ENCODE measurements around the gene CNST.

Gene CNST

GRCh38 chr1:246566128-246566812 lies at the start of gene CNST, which contains the start of gene TFB2M:
Gene CNST, plus strand, starts transcription at chr1:246566456. Its CDS starts 25,107 bp downstream, at chr1:246591563.
Gene TFB2M, minus strand, starts transcription at chr1:246566261. Its CDS starts 123 bp downstream, at chr1:246566138.
- peak; percentile 97 for DNase-seq

- DNase-seq, result no peak
These were observed 48.9 kb upstream of the CNST start for GRCh38 chr1:246517391-246517790.

- no peak for DNase-seq
These were observed 47.6 kb upstream of the CNST start for GRCh38 chr1:246518456-246519205.

GRCh38 chr1:246519514-246519913 lies 46.7 kb upstream of the CNST start:
- DNase-seq, result no peak

- DNase-seq, result no peak
These were observed 39.9 kb upstream of the CNST start for GRCh38 chr1:246526380-246526779.

- no peak for DNase-seq
These were observed 39.3 kb upstream of the CNST start for GRCh38 chr1:246526915-246527314.

GRCh38 chr1:246527402-246528088 lies 38.7 kb upstream of the CNST start:
- DNase-seq, result no peak

- DNase-seq, result no peak
These were observed 37.1 kb upstream of the CNST start for GRCh38 chr1:246528933-246529731.

- no peak for DNase-seq
These were observed 35.8 kb upstream of the CNST start for GRCh38 chr1:246530482-246530881.

- no peak for DNase-seq
These were observed 33.7 kb upstream of the CNST start for GRCh38 chr1:246532519-246532918.

- no peak for DNase-seq
These were observed 32.8 kb upstream of the CNST start for GRCh38 chr1:246533371-246533905.

GRCh38 chr1:246534114-246534513 lies 32.1 kb upstream of the CNST start:
- no peak for DNase-seq

- no peak for DNase-seq
These were observed 28.8 kb upstream of the CNST start for GRCh38 chr1:246537441-246537840.

- DNase-seq, result no peak
These were observed 28.4 kb upstream of the CNST start for GRCh38 chr1:246537887-246538286.

GRCh38 chr1:246540738-246541491 lies 25.3 kb upstream of the CNST start:
- DNase-seq, result no peak

- no peak for DNase-seq
These were observed 22.3 kb upstream of the CNST start for GRCh38 chr1:246544001-246544400.

GRCh38 chr1:246549665-246550064 lies 16.6 kb upstream of the CNST start:
- no peak for DNase-seq

- DNase-seq, result no peak
These were observed 15.9 kb upstream of the CNST start for GRCh38 chr1:246550402-246550801.

GRCh38 chr1:246552110-246552509 lies 14.1 kb upstream of the CNST start:
- DNase-seq, result no peak

- no peak for DNase-seq
These were observed 12.1 kb upstream of the CNST start for GRCh38 chr1:246554201-246554600.

GRCh38 chr1:246558041-246558440 lies 8.2 kb upstream of the CNST start:
- DNase-seq, result no peak

- DNase-seq, result no peak
These were observed 6.9 kb upstream of the CNST start for GRCh38 chr1:246559310-246559709.
